GM19240 (cell line): ENCODE data around the gene PTPRN2.

Experiments used
- DNase-seq: peaks from one replicate; pipeline ENCODE4 v3.0.0; 2011; ENCODE audit warnings: low spot score; ENCODE audit not compliant: insufficient read length

Gene PTPRN2

GRCh38 chr7:157843336-157844140 lies 744.1 kb downstream of the PTPRN2 start:
- no peak for DNase-seq

GRCh38 chr7:157841773-157842370 lies 745.8 kb downstream of the PTPRN2 start:
- DNase-seq, result no peak

- no peak for DNase-seq
Measured at GRCh38 chr7:157840914-157841772, 746.5 kb downstream of the PTPRN2 start.

- DNase-seq, result no peak
Measured at GRCh38 chr7:157840174-157840913, 747.3 kb downstream of the PTPRN2 start.

GRCh38 chr7:157839672-157840167 lies 747.9 kb downstream of the PTPRN2 start:
- no peak for DNase-seq

GRCh38 chr7:157839226-157839625 lies 748.4 kb downstream of the PTPRN2 start:
- no peak for DNase-seq

GRCh38 chr7:157837561-157837960 lies 750.1 kb downstream of the PTPRN2 start:
- DNase-seq, result no peak

- no peak for DNase-seq
Measured at GRCh38 chr7:157837047-157837446, 750.6 kb downstream of the PTPRN2 start.

- DNase-seq, result no peak
Measured at GRCh38 chr7:157834501-157835163, 753.0 kb downstream of the PTPRN2 start.

- no peak for DNase-seq
Measured at GRCh38 chr7:157832866-157833607, 754.6 kb downstream of the PTPRN2 start.

- no peak for DNase-seq
Measured at GRCh38 chr7:157832421-157832820, 755.2 kb downstream of the PTPRN2 start.

GRCh38 chr7:157832006-157832405 lies 755.6 kb downstream of the PTPRN2 start:
- DNase-seq, result no peak

GRCh38 chr7:157831143-157831905 lies 756.3 kb downstream of the PTPRN2 start:
- no peak for DNase-seq

- no peak for DNase-seq
Measured at GRCh38 chr7:157830331-157830730, 757.3 kb downstream of the PTPRN2 start.

GRCh38 chr7:157829491-157829890 lies 758.1 kb downstream of the PTPRN2 start:
- DNase-seq, result no peak

GRCh38 chr7:157828881-157829280 lies 758.7 kb downstream of the PTPRN2 start:
- DNase-seq, result no peak

- DNase-seq, result no peak
Measured at GRCh38 chr7:157828190-157828589, 759.4 kb downstream of the PTPRN2 start.

GRCh38 chr7:157827863-157828160 lies 759.8 kb downstream of the PTPRN2 start:
- no peak for DNase-seq
